Suppressor macrophage treated with lipopolysaccharide for 4 hours (primary cell): Measurements from ENCODE around the gene CCDC30.

Experiments
- DNase-seq: peaks from one replicate; pipeline ENCODE4 v3.0.0-alpha.2; 2020

CCDC30 gene

GRCh38 chr1:42462828-42463763, at the start of gene CCDC30:
TSS of gene CCDC30 (plus strand) at chr1:42463286. CDS start at chr1:42480552, 17,266 bp downstream.
- DNase-seq: peak; percentile 96

DNA sequence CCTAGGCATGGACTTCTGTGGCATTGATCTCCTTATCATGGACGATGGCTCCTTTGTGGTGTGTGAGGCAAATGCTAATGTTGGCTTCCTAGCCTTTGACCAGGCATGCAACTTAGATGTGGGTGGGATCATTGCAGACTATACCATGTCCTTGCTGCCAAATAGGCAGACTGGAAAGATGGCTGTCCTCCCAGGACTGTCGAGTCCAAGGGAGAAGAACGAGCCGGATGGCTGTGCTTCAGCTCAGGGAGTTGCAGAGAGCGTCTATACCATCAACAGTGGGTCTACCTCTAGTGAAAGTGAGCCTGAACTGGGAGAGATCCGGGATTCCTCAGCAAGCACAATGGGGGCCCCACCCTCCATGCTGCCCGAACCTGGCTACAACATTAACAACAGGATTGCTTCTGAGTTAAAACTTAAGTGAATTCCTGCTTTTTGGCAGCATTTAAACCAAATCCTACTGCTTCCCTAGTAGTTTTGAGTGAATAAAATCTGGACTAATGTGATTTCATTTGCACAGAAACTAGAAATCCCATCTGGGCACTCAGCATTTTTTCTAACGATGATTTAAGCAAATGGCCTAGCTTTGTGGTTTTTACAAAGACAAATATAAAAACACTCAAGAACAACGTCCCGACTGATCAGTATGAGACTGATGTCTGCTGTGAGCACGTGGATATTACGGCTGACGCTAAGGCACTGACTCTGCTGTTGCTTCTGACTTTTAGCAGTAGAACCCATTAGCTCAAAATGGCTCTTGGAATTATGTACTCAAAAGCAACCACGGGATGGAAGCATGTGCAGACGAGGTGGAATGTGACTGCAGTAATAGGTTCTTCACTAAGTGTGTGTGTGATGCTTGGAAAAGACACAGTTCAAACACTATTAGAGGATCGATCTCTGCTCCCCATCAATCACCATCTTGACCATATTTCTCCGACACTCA, 48.3 kb upstream of the CCDC30 start:
- no peak for DNase-seq

DNA sequence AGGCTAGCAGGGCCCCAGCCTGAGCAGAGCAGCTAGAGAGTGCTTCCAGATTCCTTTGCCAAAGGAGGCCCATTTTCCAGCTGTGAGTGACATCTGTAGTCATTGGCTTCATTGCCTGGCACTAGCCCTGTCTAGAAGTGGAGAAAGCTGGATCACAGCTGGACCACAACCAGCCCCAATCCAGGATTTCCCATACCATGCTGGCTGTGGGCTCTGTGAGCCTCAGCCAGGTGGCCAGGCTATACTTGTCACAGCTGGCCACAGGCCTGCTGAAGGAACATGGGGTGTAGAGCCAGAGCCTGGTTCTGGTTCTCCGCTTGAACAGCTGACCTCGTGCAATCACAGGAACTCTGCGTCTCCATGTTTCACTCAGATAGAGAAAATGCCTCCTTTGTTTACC, 45.9 kb upstream of the CCDC30 start:
- no peak for DNase-seq

- no peak for DNase-seq
Measured at GRCh38 chr1:42418516-42418915, 44.6 kb upstream of the CCDC30 start.

GRCh38 chr1:42419126-42419821, 43.8 kb upstream of the CCDC30 start:
- DNase-seq: no peak

DNA sequence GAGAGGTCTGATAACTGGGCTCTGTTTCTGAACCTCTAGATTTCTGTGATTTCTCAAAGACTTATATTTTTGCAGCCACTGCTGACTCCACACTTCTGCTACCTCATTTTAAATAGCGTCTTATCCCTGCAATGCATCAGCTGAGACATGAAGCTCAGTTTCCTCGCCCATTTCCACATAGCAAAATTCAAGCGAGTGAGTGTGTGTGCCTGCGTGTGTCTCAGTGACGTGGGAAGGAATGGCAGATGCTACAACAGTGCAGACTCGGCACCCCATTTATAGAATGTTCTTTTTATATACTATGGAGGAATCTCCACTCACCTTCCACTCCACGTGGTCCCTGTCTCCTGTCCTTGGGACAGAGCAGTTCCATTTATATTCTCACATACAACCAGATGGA, 43.0 kb upstream of the CCDC30 start:
- DNase-seq: no peak

GRCh38 chr1:42420911-42421585, 42.0 kb upstream of the CCDC30 start:
- DNase-seq: no peak

DNA sequence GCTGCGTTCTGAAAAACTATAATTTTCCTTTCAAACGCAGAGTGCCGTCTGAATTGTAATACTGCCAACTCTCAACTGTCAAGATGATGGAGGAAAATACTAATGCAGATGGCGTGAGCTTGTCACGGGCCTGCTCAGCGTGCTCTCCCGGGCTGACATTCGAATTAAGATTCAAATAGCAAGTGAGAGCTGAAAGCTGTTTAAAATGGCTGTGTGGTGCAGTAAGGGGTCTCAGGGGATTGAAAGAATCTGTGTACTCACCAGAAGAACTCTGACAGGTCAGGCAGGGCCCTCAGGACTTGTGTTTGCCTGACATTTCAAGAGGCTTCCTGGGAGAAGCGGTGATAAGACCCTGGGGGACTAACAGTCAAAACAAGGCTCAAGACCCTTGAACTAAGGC, 40.3 kb upstream of the CCDC30 start:
- DNase-seq: no peak

DNA sequence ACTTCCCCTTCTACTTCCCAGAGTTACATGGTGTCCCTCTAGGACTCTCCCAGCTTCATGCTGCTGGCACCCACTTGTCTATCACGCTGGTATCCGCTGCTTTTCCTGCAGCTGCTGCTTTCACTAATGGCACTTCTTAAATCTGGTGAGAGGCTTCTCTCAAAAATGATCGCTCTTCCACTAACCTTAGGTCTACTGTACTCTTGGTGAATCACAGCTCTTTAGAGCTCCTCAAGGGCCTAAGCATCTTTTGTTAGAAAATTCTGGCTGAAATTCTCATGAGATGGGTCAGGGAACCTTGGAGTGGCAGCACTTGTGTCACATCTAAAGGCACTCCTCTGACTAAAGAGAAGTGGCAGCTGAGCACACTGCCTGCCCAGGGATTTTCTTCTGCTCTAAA, 39.4 kb upstream of the CCDC30 start:
- no peak for DNase-seq

GRCh38 chr1:42424201-42424600, 38.9 kb upstream of the CCDC30 start:
- no peak for DNase-seq

DNA sequence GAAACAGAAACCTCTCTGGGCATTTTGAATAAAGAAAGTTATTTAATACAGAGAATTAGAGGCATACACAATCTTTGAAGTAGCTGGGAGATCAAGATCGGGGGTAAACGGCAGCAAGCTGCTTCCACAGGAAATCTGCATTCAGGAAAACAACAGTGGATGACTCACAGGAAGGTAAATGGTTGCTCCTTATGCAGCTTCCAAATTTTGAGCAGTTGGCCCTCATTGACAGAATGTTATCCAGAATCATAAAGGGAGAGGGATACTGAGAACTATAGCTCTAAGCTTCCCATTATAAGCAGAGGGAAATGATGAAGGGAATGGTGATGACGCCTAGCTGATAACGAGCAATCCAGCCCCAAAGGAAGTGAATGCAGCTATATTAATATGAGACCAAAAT, 35.8 kb upstream of the CCDC30 start:
- no peak for DNase-seq

DNA sequence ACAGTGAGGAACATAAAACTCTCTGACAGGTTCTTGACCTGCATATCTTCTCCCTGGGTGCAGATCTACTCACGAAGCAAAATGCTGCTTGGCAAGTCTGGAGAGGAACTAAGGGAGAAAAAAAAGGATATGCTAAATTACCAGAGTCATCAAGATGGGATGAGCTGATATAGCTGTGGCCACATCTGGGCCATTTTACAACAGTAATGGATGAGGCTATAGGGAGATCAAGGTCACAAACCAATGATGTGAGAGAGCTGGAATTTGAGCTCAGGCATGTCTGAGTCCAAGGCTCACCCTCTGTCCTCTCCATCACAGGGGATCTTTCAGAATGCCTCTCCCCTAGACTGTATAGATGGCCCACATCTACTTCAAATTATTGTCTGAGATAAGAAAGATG, 33.5 kb upstream of the CCDC30 start:
- no peak for DNase-seq

DNA sequence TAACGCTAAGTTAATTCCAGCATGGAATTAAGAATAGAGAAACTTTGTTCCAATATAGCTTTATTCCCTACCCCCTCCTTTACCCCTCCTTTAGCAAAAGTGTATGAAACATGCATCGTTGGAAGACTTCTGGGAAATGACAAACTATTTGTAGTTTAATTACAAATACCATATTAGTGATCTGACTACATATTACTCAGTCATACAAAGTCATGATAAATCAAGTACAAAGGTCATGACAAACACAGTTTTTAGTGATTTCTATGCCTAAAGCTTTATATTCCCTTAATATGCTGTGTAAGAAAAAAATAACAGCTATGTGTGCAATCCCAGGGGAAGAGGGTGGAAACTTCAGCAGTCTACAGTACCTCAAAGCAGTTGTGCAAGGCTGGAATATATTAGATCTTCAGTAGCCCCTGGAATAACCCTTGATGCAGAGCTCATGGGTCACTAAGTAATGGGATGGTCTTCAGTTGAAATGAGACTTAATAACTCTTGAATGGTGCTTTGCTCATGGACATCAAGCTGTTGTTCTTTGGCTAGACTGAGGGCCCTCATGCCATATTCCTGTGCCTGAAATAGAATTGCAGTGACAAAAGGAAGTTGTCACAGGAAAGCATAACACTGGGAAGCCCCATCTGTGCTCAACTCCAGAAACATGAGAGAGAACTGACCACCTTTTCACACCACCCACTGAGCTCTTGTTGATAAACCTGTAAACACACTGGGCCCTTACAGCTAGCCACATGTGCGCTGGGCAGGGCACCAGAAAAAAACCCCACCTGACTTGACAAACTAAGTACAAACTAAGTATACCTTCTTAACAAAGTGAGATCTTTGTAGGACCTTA, 32.6 kb upstream of the CCDC30 start:
- DNase-seq: peak; percentile 19

DNA sequence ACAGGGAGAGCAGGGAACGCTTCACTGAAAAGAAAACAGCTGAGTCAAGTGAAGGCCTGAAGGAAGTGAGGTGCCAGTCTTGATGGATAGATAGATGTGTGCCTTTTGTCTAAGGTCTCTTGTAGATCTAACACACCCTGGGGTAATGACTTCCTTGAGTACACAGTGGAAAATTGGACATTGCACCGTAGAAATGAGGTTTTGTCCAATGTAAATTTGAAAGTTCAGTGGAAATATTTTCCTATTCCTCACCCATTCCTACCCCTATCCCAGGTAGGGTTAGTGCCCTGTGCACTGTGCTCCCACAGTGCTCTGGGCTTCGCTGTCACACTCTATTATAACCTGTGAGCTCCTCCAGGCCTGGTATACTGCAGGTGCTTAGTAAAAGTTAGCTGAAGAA, 31.6 kb upstream of the CCDC30 start:
- no peak for DNase-seq

DNA sequence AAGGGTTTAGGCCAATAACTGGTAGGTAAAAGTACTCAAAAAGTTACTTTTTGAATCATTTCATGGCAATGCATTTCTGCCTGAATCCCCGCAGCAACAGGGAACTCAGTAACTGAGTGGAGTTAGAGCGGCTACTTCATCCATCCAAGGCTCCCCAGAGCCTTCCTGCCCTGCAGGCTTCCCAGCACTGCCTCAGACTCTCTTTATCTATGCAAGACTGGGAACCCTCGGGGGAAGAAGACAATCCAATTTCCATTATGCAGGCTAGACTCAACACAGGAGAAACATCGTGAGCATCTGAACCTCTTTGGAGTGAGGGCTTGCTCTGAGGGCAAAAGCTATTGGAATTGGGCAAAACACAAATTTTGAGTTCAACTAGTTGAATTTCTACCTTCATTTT, 30.4 kb upstream of the CCDC30 start:
- DNase-seq: no peak

DNA sequence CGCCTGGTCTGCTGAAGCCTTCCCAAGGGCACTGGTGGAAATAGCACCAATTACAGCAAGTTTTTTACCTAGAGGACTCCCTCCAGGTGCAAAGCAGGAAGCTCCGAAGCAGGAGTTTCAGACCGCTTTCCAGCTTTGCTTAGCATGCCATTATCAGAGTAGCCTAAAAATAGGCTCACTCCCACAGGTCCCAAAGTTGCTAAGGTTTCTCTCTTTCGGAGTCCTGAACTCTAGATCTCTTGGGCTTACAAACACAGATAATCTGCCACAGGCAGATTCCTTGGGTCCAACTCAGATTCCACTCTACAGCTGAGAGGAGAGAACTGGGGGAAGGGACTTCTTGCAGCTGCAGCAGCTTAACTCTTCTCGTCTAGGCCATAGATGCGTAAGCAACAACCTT, 29.7 kb upstream of the CCDC30 start:
- DNase-seq: no peak

DNA sequence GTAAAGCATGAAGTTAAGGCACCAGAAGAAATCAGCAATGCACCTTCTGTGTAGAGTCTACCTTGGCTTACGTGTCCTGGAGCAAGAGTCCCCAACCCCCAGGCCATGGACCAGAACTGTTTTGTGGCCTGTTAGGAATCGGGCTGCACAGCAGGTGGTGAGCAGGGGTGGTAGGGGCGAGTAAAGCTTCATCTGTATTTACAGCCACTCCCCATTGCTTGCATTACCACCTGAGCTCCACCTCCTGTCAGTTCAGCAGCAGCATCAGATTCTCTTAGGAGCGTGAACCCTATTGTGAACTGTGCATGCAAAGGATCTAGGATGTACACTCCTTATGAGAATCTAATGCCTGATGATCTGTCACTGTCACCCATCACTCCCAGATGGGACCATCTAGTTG, 28.7 kb upstream of the CCDC30 start:
- no peak for DNase-seq

- no peak for DNase-seq
Measured at GRCh38 chr1:42439940-42440339, 23.1 kb upstream of the CCDC30 start.

- DNase-seq: peak; percentile 23
Measured at GRCh38 chr1:42442662-42443061, 20.4 kb upstream of the CCDC30 start.

DNA sequence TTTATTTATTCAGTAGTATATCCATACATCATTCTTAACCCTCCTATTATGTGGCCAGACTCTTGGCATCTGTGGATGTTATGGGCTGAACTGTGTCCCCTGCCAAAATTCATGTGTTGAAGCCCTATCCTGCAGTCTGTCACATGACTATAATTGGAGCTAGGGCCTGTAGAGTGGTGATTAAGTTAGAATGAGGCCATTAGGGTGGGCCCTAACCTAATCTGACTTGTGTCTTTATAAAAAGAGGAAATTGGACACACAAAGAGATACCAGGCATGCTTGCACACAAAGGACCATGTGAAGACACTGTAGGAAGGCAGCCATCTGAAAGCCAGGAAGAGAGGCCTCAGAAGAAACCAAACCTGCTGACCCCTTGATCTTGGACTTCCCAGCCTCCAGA, 13.8 kb upstream of the CCDC30 start:
- no peak for DNase-seq

DNA sequence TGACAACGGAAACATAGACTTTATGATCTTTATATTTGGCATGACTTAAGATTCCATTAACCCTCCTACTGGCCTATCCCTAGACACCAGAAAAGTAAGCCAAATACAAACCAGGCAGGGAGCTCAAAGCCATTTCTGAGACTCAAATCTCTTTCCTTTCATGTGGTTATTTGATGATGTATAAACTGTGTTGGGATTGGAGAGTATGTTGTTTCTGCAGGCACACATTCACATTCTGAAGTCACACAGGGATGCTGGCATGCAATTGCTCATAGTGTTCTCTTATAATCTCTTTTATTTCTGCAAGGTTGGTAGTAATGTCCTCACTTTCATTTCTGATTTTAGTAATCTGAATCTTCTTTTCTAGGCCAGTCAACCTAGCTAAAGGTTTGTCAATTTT, 13.0 kb upstream of the CCDC30 start:
- no peak for DNase-seq

GRCh38 chr1:42453386-42453785, 9.7 kb upstream of the CCDC30 start:
- no peak for DNase-seq
